HG02610 (cell line): ENCODE measurements around the gene ZNF501.

Source experiments
- ATAC-seq: cut with Tn5 transposase; IDR thresholded peaks from one replicate; pipeline ENCODE4 v1.9.1; 2021; ENCODE audit warnings: mild to moderate bottlenecking, moderate library complexity; ENCODE audit not compliant: unreplicated experiment

The ZNF501 gene

GRCh38 chr3:44729384-44729910 is at the start of gene ZNF501:
Gene ZNF501 (plus strand): TSS chr3:44729635. CDS start chr3:44734422, 4,787 bp downstream.
- ATAC-seq = peak; percentile 88

- no peak for ATAC-seq
Measured at GRCh38 chr3:44680921-44681455, 48.4 kb upstream of the ZNF501 start.

DNA sequence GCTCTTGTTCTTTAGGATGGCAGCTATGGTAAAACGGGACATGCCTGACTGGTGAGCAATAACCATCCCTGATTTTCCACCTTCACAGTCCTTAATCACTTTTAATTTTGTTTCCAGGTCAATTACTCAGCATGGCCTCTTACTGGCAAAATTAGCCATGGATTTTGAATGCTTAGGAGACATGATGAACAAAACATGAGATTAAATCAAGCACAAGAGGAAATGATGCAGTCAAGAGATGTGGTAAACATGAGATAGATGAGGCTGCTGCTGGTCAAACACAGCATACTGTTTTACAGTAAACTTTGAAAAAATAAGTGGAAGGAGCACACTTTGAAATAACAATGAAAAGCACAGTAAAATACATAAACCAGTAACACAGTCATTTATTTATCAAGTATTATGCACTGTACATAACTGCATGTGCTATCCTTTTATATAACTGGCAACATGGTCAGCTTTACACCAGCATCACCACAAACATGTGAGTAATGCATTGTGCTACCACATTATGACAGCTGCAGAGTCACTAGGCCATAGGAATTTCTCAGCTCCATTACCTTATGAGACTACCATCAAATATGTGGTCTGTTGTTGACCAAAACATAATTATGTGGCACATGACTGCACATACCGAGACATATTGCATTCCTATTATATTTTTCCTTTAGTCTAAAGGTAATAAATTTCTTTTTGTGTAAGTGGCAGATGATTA is 47.1 kb upstream of the ZNF501 start:
- no peak for ATAC-seq

DNA sequence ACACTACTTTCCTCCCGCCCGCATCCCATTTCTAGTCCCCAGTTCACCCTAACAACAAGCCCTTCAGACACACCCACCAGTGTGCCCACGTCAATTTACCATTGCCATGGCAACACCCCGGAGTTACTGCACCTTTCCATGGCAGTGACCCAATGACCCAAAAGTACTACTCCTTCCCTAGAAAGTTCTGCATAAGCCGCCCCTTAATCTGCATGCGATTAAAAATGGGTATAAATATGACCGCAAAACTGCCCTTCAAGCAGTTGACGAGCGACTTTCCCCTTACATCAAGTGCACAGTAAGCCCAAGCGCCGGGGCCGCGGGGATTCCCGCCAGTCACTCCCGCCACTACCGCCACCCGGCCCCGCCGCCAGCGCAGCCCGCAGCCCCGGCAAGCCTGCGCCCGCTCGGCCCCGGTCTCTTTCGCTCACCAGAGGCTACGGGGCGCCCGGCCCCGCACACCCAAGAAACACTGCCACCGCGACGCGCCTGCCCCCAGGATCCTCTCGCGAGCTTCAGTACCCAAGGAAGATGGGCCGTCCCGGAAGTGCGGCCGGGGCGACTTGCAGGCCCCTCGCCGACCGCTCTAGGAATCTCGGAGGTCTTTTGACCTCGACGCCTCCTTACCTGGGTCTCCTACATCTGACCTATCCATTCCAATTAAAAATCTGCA is 44.2 kb upstream of the ZNF501 start:
- peak; percentile 79 for ATAC-seq

DNA sequence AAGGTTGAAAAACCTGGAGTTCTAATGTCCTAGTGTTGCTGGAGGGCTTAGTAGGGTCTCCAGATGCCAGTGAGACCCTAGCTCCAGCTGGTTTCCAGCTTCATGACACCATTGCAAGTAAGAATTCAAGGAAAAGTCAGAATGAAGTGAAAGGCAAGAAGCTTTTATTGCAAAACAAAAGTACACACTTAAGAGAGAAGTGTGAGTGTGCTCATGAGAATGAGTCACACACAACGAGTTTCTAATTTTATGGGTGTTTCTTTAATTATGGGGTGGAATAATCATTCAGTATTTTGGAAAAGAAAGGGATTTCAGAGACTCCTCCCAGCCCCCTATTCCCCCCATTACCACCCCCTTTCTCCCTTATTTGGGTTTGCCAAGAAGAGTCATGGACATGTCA is 41.5 kb upstream of the ZNF501 start:
- no peak for ATAC-seq

DNA sequence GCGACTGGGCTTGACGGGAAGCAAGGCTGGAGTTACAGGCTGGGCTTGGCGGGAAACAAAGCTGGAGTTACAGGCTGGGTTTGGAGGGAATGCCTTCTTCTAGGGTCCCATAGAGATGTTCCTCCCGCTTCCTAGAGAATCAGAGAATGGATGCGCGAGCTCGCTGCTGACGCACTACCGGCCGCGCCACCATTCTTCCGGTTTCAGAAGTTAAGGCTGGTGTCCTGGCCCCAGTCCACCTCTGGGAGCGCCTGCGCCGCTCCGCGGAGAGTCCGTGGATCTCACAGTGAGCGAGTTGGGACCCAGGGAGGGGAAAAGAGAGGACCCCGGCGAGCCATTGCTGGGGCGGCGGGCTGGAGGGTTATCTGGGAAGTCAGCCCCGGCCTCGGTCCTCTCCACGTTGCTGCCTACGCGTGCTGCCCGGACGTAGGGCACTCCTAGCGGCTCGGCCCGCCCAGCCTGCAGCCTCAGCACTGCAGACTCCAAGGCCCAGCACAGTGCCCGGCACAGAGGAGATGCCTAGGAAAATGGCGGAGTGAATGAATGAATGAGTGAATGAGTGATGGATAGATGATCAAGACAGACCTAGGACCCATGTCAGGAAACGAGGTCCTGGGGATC is 16.9 kb upstream of the ZNF501 start, which contains the start of gene ZNF502:
Gene ZNF502, plus strand, starts transcription at position 206 of the 621 bp plus-strand sequence. CDS start 7,602 bp downstream, outside the sequence.
- ATAC-seq = no peak

- no peak for ATAC-seq
Measured at GRCh38 chr3:44721231-44722102, 8.0 kb upstream of the ZNF501 start.

DNA sequence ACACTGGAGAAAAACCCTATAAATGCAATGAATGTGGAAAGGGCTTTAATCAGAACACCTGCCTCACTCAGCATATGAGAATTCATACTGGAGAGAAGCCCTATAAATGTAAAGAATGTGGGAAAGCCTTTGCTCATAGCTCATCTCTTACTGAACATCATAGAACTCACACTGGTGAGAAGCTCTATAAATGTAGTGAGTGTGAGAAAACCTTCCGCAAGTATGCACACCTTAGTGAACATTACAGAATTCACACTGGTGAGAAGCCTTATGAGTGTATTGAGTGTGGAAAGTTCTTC is 7.4 kb upstream of the ZNF501 start:
- no peak for ATAC-seq

GRCh38 chr3:44734646-44735168 is 5.3 kb downstream of the ZNF501 start:
- ATAC-seq = no peak

- no peak for ATAC-seq
Measured at GRCh38 chr3:44761101-44761423, 31.6 kb downstream of the ZNF501 start.

DNA sequence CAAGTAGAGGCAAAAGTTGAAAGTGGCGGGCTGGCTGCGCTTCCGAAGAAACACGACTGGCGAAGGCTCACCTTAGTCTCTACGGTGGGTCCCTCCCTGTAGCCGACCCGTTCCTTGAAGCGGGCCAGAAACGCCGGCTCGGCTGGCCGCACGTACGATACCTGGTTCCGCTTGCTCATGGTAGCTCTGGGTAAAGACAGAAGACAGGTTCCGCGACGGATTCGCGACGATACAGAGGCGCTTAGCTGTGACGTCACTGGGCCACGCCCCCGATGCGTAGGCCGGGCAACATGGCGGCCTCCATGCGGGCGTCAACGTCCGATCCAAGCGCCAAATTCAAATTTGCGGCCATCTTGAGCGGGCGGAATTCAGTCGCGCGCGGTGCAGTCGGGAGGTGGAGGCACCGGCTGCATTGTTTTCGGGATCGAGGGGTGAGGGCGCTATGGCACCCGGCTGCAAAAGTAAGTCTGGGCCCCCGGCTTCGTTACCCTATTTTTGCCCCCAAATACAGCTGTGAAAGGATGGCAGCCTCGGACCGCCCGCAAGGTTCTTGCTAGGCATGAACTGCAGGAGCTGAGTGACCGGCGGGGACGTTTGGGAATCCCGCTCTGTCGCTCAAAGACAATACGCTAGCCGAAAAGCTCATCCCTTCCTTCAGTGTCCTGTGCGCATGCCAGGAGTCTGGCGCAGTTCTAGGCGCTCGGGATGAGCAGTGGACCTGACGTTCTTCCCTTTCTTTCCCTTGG is 32.2 kb downstream of the ZNF501 start, which contains the start of the genes KIAA1143 and KIF15:
Gene KIAA1143, minus strand, starts transcription at position 196 of the 746 bp plus-strand sequence. Its CDS starts 17 bp downstream, at position 179.
Gene KIF15, plus strand, starts transcription at position 371 of the 746 bp plus-strand sequence. Its CDS starts 72 bp downstream, at position 443.
- ATAC-seq = peak; percentile 91

DNA sequence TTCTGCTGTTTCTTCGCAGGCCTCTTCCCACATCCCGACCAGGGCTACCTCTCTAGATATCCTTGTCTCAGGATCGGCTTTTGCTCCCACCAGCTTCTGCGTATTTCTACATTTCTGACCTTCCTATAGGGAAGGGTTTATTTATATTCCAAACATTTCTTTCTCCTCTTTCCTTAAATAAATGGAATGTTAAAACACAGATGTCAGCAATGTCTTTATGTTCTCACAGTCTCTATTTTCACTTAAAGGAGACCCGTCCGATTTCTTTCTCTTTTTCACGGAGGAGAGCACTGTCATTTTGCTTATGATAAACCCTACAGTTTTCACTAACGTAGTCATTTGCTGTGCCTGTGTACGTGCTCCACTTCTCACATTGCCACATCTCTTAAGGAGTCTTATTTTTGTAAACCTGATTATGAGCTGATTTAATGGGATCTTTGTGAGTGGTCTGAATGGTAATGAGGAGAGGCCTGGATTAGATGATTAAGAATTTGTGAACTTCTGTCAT is 32.8 kb downstream of the ZNF501 start:
- ATAC-seq = no peak

DNA sequence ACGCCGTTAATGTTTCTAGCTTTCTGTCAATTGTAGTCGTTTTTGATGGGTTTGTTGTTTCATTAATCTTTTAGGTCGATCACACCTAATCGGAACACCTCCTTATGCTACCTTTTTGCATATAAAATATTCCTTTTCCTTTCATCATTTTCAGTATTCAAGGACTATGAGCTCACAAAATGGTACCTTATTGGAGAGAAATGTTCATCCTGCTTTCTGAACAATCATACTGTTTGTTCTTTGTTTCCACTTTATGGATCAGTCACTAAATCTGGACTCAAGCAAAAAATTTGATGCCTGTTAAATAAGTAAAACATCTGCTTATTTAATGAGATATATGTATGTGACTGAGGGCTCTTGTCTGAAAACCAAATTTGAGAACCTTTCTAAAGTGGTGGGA is 33.3 kb downstream of the ZNF501 start:
- no peak for ATAC-seq

DNA sequence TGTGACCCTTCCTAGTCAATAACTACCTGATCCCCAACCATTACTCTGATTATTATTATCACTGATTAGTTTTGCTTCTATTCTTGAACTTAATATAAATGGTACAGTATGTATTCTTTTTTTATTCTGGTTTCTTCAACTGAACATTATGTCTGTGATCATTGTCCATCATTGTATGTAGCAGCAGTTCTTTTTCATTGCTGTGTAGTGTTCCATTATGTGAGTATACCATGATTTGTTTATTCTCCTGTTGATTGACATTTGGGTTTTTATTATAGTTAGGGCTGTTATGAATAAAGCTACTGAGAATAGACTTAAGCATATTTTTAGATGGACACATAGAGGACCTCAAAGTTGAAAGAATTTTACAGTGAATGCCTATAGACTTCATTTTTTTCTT is 34.8 kb downstream of the ZNF501 start:
- ATAC-seq = no peak

DNA sequence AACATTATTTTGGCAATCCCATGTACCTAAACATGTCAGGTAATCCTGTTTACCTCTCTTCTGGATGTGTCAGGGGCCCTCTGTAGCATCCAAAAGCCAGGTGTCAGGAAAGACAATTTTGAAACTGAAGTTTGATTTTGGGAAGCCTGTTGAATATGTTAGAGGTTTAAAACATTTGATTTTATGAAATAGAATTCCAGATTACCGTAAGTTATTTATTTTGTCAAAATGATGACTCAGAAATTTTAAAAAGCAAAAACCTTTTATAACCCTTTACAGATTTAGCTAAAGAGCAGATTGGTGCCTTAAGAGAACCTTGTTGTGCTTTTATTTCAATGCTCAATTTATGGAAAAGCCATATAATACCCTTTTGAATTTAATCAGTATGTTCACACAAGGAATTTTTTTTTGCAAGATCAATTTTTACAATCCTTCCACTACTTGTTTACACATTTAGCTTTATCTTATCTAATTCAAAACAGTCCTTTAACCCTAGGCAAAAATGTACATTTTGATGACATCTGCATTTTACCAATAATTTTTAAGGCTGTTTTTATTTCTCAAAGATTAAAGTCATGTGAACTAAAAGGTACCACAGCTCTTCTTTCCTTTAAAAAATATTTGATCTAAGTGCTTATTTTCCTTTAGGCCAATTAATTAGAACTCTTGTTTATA is 42.1 kb downstream of the ZNF501 start:
- no peak for ATAC-seq

GRCh38 chr3:44772099-44772442 is 42.6 kb downstream of the ZNF501 start:
- ATAC-seq = no peak

GRCh38 chr3:44782891-44783290 is 53.5 kb downstream of the ZNF501 start:
- no peak for ATAC-seq
